Cardiac muscle cell (in vitro differentiated cells and primary cell): ENCODE measurements around the gene ISM2. TPM values are rescaled to one million over a fixed set of nuclear protein-coding genes. Genes with fewer than 3 reads are reported as not detected.

Source experiments
- DNase-seq, 2 donors: peaks; one replicate each; pipeline versions ENCODE4 v3.0.0 to v3.0.0-alpha.2; 2010 to 2017; ENCODE audit warnings: low read depth in 1 of 2, low spot score in 1 of 2
- H3K27ac ChIP-seq: fragments of 200-600 bp; sonication (generic); 2 replicates; pipeline ENCODE4 v1.5.1; 2016
- H3K27me3 ChIP-seq: fragments of 200-600 bp; sonication (generic); 2 replicates; pipeline ENCODE4 v1.6.0; 2016; ENCODE audit warnings: control low read depth
- H3K36me3 ChIP-seq: fragments of 200-600 bp; sonication (generic); 2 replicates; pipeline ENCODE4 v1.5.1; 2016; ENCODE audit warnings: control low read depth
- H3K4me1 ChIP-seq: fragments of 200-600 bp; sonication (generic); 2 replicates; pipeline ENCODE4 v1.8.1; 2017; ENCODE audit warnings: low read depth, mild to moderate bottlenecking, mixed run types
- H3K4me3 ChIP-seq: fragments of 200-600 bp; sonication (generic); 2 replicates; pipeline ENCODE4 v1.5.1; 2016; ENCODE audit warnings: mild to moderate bottlenecking
- H3K9me3 ChIP-seq: fragments of 200-600 bp; sonication (generic); 2 replicates; pipeline ENCODE4 v1.5.1; 2017; ENCODE audit warnings: low read depth, mild to moderate bottlenecking, control low read depth
- CTCF ChIP-seq: IDR thresholded peaks from 2 replicates; pipeline ENCODE4 v1.5.1; 2012; ENCODE audit warnings: low read depth, mild to moderate bottlenecking, low read length
- polyA plus RNA-seq: library from polyadenylated mRNA; unstranded; fragments of >200 nt; fragmentation: Nextera tagmentation; extraction: Ambion mirVana; gene quantifications from 2 replicates; pipeline ENCODE4 v1.2.1, GENCODE V29; 2016
- total RNA-seq: library from RNA; depleted of rRNA; stranded (reverse); fragments of >200 nt; gene quantifications from 2 replicates; pipeline ENCODE4 v1.2.3, GENCODE V29; 2016

The ISM2 gene
- total and polyA plus RNA-seq, 2 experiments from 2014 or later, result 0.83 TPM; not detected in 1

GRCh38 chr14:77467801-77468200 is 30.8 kb downstream of the ISM2 start:
- Histone ChIP-seq H3K4me1 (no peaks in the 10 kb centered on the region), H3K4me3 (no peak overlapping the region), H3K27me3 (no peaks in the 10 kb centered on the region), H3K9me3 (no peaks in the 10 kb centered on the region), H3K27ac (no peak overlapping the region), H3K36me3 (peaks cover 45% of the 10 kb centered on the region)
- no peak for DNase-seq
- no peak for TF ChIP-seq CTCF

DNA sequence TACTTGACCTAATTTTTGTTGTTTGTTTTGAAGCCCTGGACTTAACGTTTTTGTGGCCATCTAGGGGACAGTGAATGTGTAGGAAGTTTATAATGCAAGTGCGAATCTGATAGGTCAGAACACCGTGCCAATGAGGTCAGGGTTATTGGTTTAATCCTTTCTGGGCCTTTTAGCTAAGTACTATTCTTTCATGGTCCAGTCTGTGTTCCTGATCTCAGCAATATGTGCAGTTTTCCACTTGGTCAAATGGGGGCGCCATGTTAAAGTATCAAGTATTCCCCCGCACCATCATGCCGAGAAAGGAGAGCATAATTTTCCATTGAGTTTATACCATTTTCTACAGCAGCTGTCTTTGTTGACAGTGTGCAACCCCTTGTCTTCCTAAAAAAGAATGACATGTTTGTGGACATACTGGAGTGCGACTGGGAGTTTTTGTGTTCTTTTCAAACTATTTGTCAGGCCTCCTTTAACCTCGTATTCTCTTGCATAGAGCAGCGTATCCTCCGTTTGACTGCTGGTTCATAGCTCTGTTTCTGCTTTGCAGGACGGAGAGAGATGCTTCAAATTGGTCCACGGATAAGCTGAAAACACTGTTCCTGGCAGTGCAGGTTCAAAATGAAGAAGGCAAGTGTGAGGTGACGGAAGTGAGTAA is 39.4 kb downstream of the ISM2 start:
- H3K27ac ChIP-seq, result no peak overlapping the region
- TF ChIP-seq CTCF, result peak; percentile 79
- DNase-seq, result peak; percentile 73 to 82

GRCh38 chr14:77458249-77458950 is 40.2 kb downstream of the ISM2 start:
- Histone ChIP-seq H3K4me3 (peak overlapping the region; percentile 71), H3K4me1 (peaks cover 6% of the 10 kb centered on the region), H3K27me3 (no peaks in the 10 kb centered on the region), H3K36me3 (peaks cover 22% of the 10 kb centered on the region), H3K27ac (peak overlapping the region; percentile 96), H3K9me3 (no peaks in the 10 kb centered on the region)
- TF ChIP-seq CTCF, result no peak
- DNase-seq, result peak; percentile 33 to 52

More for the DNA sequence above, 39.4 kb downstream of the ISM2 start:
- Histone ChIP-seq H3K9me3 (no peaks in the 10 kb centered on the region), H3K4me1 (peaks cover 6% of the 10 kb centered on the region), H3K27me3 (no peaks in the 10 kb centered on the region), H3K36me3 (peaks cover 28% of the 10 kb centered on the region), H3K4me3 (peak overlapping the region; percentile 71)

DNA sequence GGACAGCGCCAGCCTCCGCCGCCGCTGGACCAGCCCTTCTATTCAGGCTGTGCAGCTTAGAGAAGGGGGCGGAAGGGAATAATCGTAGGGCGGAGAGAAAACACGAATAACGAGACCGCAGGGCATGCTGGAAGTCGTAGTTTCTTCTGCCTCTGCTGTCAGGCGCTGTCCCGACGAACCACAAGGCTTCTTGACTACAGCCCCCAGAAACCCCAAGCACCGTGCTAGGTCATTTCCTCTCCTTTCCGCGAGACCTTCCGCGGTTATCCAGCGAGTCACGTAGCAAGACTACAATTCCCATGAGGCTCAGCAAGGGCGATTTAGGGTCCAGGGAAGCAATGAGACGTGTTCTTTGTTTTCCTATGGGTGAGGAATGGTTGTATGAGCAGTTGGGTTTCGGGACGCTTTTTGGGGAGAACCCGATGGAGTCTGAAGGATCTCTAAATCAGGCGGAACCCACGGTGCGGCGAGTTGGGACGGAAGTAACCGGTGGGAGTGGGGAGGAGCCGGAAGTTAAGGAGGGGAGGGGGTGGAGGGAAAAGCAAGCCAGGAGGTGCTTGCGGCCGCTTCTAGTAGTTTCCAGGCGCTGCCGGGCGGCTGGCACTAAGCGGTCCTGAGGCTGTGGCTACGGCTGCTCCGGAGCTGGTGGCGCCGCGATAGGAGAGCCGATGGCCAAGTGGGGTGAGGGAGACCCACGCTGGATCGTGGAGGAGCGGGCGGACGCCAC is 40.9 kb downstream of the ISM2 start, which contains the start of the genes AHSA1 and VIPAS39:
Gene AHSA1, plus strand, starts transcription at position 572 of the 727 bp plus-strand sequence. Its CDS starts 97 bp downstream, at position 669.
Gene VIPAS39, minus strand, starts transcription at position 80 of the 727 bp plus-strand sequence. CDS start 3,499 bp downstream, outside the sequence.
- H3K36me3 ChIP-seq, result peaks cover 18% of the 10 kb centered on the region
- TF ChIP-seq CTCF, result no peak
- peaks cover 6% of the 10 kb centered on the region for H3K4me1 ChIP-seq
- no peaks in the 10 kb centered on the region for H3K27me3 ChIP-seq
- peak within 1 kb of the TSS; percentile 71 for H3K4me3 ChIP-seq
- H3K9me3 ChIP-seq, result no peaks in the 10 kb centered on the region
- peak; percentile 97 to 100 for DNase-seq
- H3K27ac ChIP-seq, result peak within 1 kb of the TSS; percentile 96

- H3K4me3 ChIP-seq, result peak overlapping the region; percentile 71
- no peak for TF ChIP-seq CTCF
- peak in 1 of 2 donors; percentile 61 for DNase-seq
- H3K4me1 ChIP-seq, result peaks cover 6% of the 10 kb centered on the region
- no peaks in the 10 kb centered on the region for H3K9me3 ChIP-seq
- no peaks in the 10 kb centered on the region for H3K27me3 ChIP-seq
- H3K36me3 ChIP-seq, result peaks cover 12% of the 10 kb centered on the region
- H3K27ac ChIP-seq, result peak overlapping the region; percentile 70
Measured at GRCh38 chr14:77457115-77457521, 41.5 kb downstream of the ISM2 start.
